Hepatocyte (in vitro differentiated cells): ENCODE data around the gene KRTAP2-4. TPM values are rescaled to one million over a fixed set of nuclear protein-coding genes. Genes with fewer than 3 reads are reported as not detected.

Source experiments
- DNase-seq: peaks from one replicate; pipeline ENCODE4 v3.0.0-alpha.2; 2016; ENCODE audit warnings: low spot score
- H2AFZ ChIP-seq: fragments of 200-600 bp; sonication (generic); 2 replicates; pipeline ENCODE4 v1.6.0; 2016; ENCODE audit warnings: antibody characterized with exemption, mild to moderate bottlenecking
- H3K27ac ChIP-seq: fragments of 200-600 bp; sonication (generic); 2 replicates; pipeline ENCODE4 v1.5.1; 2016; ENCODE audit warnings: mild to moderate bottlenecking
- H3K27me3 ChIP-seq: fragments of 200-600 bp; sonication (generic); 2 replicates; pipeline ENCODE4 v1.6.1; 2016
- H3K36me3 ChIP-seq: fragments of 200-600 bp; sonication (generic); replicated peaks from 2 replicates; pipeline ENCODE4 v1.5.1; 2016; ENCODE audit warnings: low read depth; ENCODE audit not compliant: insufficient read depth
- H3K4me1 ChIP-seq: fragments of 200-600 bp; sonication (generic); 2 replicates; pipeline ENCODE4 v1.5.1; 2016; ENCODE audit warnings: mild to moderate bottlenecking, moderate library complexity; ENCODE audit not compliant: insufficient read depth
- H3K4me2 ChIP-seq: fragments of 200-600 bp; sonication (generic); 2 replicates; pipeline ENCODE4 v1.6.0; 2016
- H3K4me3 ChIP-seq: fragments of 200-600 bp; sonication (generic); 2 replicates; pipeline ENCODE4 v1.5.1; 2016; ENCODE audit warnings: mild to moderate bottlenecking
- H3K79me2 ChIP-seq: fragments of 200-600 bp; sonication (generic); 2 replicates; pipeline ENCODE4 v1.6.0; 2017; ENCODE audit warnings: mild to moderate bottlenecking
- H3K9me2 ChIP-seq: fragments of 200-600 bp; sonication (generic); replicated peaks from 2 replicates; pipeline ENCODE4 v1.6.0; 2017; ENCODE audit warnings: mild to moderate bottlenecking; ENCODE audit not compliant: insufficient read depth
- H3K9me3 ChIP-seq: fragments of 200-600 bp; sonication (generic); 2 replicates; pipeline ENCODE4 v1.5.1; 2016; ENCODE audit warnings: low read depth, mild to moderate bottlenecking
- H4K20me1 ChIP-seq: fragments of 200-600 bp; sonication (generic); 2 replicates; pipeline ENCODE4 v1.6.0; 2016; ENCODE audit warnings: mild to moderate bottlenecking; ENCODE audit not compliant: insufficient read depth, poor library complexity, severe bottlenecking
- EZH2phosphoT487 ChIP-seq: fragments of 200-600 bp; sonication (generic); IDR thresholded peaks from one replicate; pipeline ENCODE4 v1.6.1; 2018; ENCODE audit warnings: antibody characterized with exemption, mild to moderate bottlenecking, low read depth, moderate library complexity; ENCODE audit not compliant: unreplicated experiment, severe bottlenecking
- WGBS: methylation state at CpG from one replicate; pipeline ENCODE4 v1.1.6; 2016; ENCODE audit warnings: low lambda C conversion rate; ENCODE audit errors: missing lambda C conversion rate; 5-methylcytosine and 5-hydroxymethylcytosine counted together
- polyA plus RNA-seq: library from polyadenylated mRNA; unstranded; fragments of >200 nt; fragmentation: Nextera tagmentation; extraction: Ambion mirVana; gene quantifications from 2 replicates; pipeline ENCODE4 v1.2.1, GENCODE V29; 2016
- total RNA-seq: library from RNA; depleted of rRNA; stranded (reverse); fragments of >200 nt; gene quantifications from 2 replicates; pipeline ENCODE4 v1.2.3, GENCODE V29; 2014

Gene KRTAP2-4
- total and polyA plus RNA-seq, 2 experiments from 2014 or later, result not detected

DNA sequence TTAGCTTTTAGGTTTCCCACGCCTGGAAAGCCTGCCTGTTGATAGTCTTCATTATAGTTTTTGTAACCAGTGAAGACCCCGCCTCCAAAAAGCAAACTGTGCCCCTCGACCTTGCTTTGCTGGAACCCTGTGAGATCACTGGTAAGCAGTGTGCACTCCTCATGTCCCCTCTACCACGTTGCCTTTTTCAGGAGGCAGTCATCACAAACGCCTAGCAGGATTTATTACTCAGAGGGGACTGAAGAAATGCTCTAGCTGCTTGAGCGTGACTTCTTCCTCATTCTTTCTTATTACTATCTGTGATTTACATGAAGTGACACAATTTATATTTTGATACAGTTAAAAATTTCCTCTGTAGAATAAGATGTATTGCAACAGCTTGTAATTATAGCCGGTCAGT is 50.2 kb downstream of the KRTAP2-4 start:
- H3K36me3 ChIP-seq, result no peaks in the 10 kb centered on the region
- no peak overlapping the region for H3K4me3 ChIP-seq
- TF ChIP-seq EZH2phosphoT487, result no peak
- no peak overlapping the region for H2AFZ ChIP-seq
- no peaks in the 10 kb centered on the region for H4K20me1 ChIP-seq
- no peaks in the 10 kb centered on the region for H3K4me1 ChIP-seq
- DNase-seq, result no peak
- no peaks in the 10 kb centered on the region for H3K9me3 ChIP-seq
- H3K27ac ChIP-seq, result no peak overlapping the region
- no peaks in the 10 kb centered on the region for H3K9me2 ChIP-seq
- H3K4me2 ChIP-seq, result no peak overlapping the region
- no peaks in the 10 kb centered on the region for H3K27me3 ChIP-seq
- no peaks in the 10 kb centered on the region for H3K79me2 ChIP-seq
- WGBS, result 80% methylated on average over 7 of the region's 7 CpGs

Other genes starting within 250 kb of the KRTAP2-4 start
Only the 30 nearest of the 39 such genes appear.
- gene KRT20, start 180.6 kb downstream of the KRTAP2-4 start, total RNA-seq, result 2.4 and 3.4 TPM in 2 replicates
- gene KRT20, start 180.6 kb downstream of the KRTAP2-4 start, polyA plus RNA-seq, result 1.5 and 1.6 TPM in 2 replicates
- gene KRT23, start 128.2 kb downstream of the KRTAP2-4 start, total RNA-seq, result 4.0 and 6.4 TPM in 2 replicates
- 2.0 and 4.0 TPM in 2 replicates for gene KRT23, start 128.2 kb downstream of the KRTAP2-4 start, polyA plus RNA-seq
- gene KRT39, start 98.9 kb downstream of the KRTAP2-4 start, total RNA-seq, result 1.0 TPM in 1 of 2 replicates, not detected in the other
- gene KRT39, start 98.9 kb downstream of the KRTAP2-4 start, polyA plus RNA-seq, result not detected in 2 replicates
- gene KRT40, start 81.6 kb downstream of the KRTAP2-4 start, total RNA-seq, result 0.33 TPM in 1 of 2 replicates, not detected in the other
- gene KRT40, start 81.6 kb downstream of the KRTAP2-4 start, polyA plus RNA-seq, result 0.19 TPM in 1 of 2 replicates, not detected in the other
- gene KRTAP3-3, start 71.7 kb downstream of the KRTAP2-4 start, total RNA-seq, result not detected in 2 replicates
- not detected in 2 replicates for gene KRTAP3-3, start 71.7 kb downstream of the KRTAP2-4 start, polyA plus RNA-seq
- gene KRTAP3-2, start 66.0 kb downstream of the KRTAP2-4 start, total RNA-seq, result not detected in 2 replicates
- not detected in 2 replicates for gene KRTAP3-2, start 66.0 kb downstream of the KRTAP2-4 start, polyA plus RNA-seq
- gene KRTAP3-1, start 56.8 kb downstream of the KRTAP2-4 start, total RNA-seq, result not detected in 2 replicates
- 2.7 and 3.4 TPM in 2 replicates for gene KRTAP3-1, start 56.8 kb downstream of the KRTAP2-4 start, polyA plus RNA-seq
- not detected in 2 replicates for gene KRTAP1-5, start 38.7 kb downstream of the KRTAP2-4 start, total RNA-seq
- gene KRTAP1-5, start 38.7 kb downstream of the KRTAP2-4 start, polyA plus RNA-seq, result 0.44 TPM in 1 of 2 replicates, not detected in the other
- not detected in 2 replicates for gene KRTAP1-4, start 35.7 kb downstream of the KRTAP2-4 start, total RNA-seq
- not detected in 2 replicates for gene KRTAP1-4, start 35.7 kb downstream of the KRTAP2-4 start, polyA plus RNA-seq
- not detected in 2 replicates for gene KRTAP1-3, start 31.0 kb downstream of the KRTAP2-4 start, total RNA-seq
- not detected in 2 replicates for gene KRTAP1-3, start 31.0 kb downstream of the KRTAP2-4 start, polyA plus RNA-seq
- not detected in 2 replicates for gene KRTAP1-1, start 24.4 kb downstream of the KRTAP2-4 start, total RNA-seq
- not detected in 2 replicates for gene KRTAP1-1, start 24.4 kb downstream of the KRTAP2-4 start, polyA plus RNA-seq
- not detected in 2 replicates for gene KRTAP2-1, start 18.6 kb downstream of the KRTAP2-4 start, total RNA-seq
- not detected in 2 replicates for gene KRTAP2-1, start 18.6 kb downstream of the KRTAP2-4 start, polyA plus RNA-seq
- not detected in 2 replicates for gene KRTAP2-2, start 10.6 kb downstream of the KRTAP2-4 start, total RNA-seq
- gene KRTAP2-2, start 10.6 kb downstream of the KRTAP2-4 start, polyA plus RNA-seq, result not detected in 2 replicates
- gene KRTAP2-3, start 5.8 kb downstream of the KRTAP2-4 start, total RNA-seq, result not detected in 2 replicates
- not detected in 2 replicates for gene KRTAP2-3, start 5.8 kb downstream of the KRTAP2-4 start, polyA plus RNA-seq
- not detected in 2 replicates for gene KRTAP4-7, start 18.3 kb upstream of the KRTAP2-4 start, total RNA-seq
- not detected in 2 replicates for gene KRTAP4-7, start 18.3 kb upstream of the KRTAP2-4 start, polyA plus RNA-seq
- not detected in 2 replicates for gene KRTAP4-8, start 32.3 kb upstream of the KRTAP2-4 start, total RNA-seq
- not detected in 2 replicates for gene KRTAP4-8, start 32.3 kb upstream of the KRTAP2-4 start, polyA plus RNA-seq
- gene KRTAP4-16, start 36.3 kb upstream of the KRTAP2-4 start, total RNA-seq, result not detected in 2 replicates
- gene KRTAP4-16, start 36.3 kb upstream of the KRTAP2-4 start, polyA plus RNA-seq, result not detected in 2 replicates
- not detected in 2 replicates for gene KRTAP4-9, start 39.5 kb upstream of the KRTAP2-4 start, total RNA-seq
- not detected in 2 replicates for gene KRTAP4-9, start 39.5 kb upstream of the KRTAP2-4 start, polyA plus RNA-seq
- gene KRTAP4-11, start 52.5 kb upstream of the KRTAP2-4 start, total RNA-seq, result not detected in 2 replicates
- not detected in 2 replicates for gene KRTAP4-11, start 52.5 kb upstream of the KRTAP2-4 start, polyA plus RNA-seq
- not detected in 2 replicates for gene KRTAP4-12, start 58.3 kb upstream of the KRTAP2-4 start, total RNA-seq
- gene KRTAP4-12, start 58.3 kb upstream of the KRTAP2-4 start, polyA plus RNA-seq, result not detected in 2 replicates
- not detected in 2 replicates for gene KRTAP4-6, start 74.7 kb upstream of the KRTAP2-4 start, total RNA-seq
- gene KRTAP4-6, start 74.7 kb upstream of the KRTAP2-4 start, polyA plus RNA-seq, result not detected in 2 replicates
- not detected in 2 replicates for gene KRTAP4-5, start 83.9 kb upstream of the KRTAP2-4 start, total RNA-seq
- gene KRTAP4-5, start 83.9 kb upstream of the KRTAP2-4 start, polyA plus RNA-seq, result not detected in 2 replicates
- gene KRTAP4-4, start 94.9 kb upstream of the KRTAP2-4 start, total RNA-seq, result not detected in 2 replicates
- not detected in 2 replicates for gene KRTAP4-4, start 94.9 kb upstream of the KRTAP2-4 start, polyA plus RNA-seq
- gene KRTAP4-3, start 102.3 kb upstream of the KRTAP2-4 start, total RNA-seq, result not detected in 2 replicates
- gene KRTAP4-3, start 102.3 kb upstream of the KRTAP2-4 start, polyA plus RNA-seq, result not detected in 2 replicates
- not detected in 2 replicates for gene KRTAP4-2, start 112.3 kb upstream of the KRTAP2-4 start, total RNA-seq
- not detected in 2 replicates for gene KRTAP4-2, start 112.3 kb upstream of the KRTAP2-4 start, polyA plus RNA-seq
- gene KRTAP4-1, start 119.0 kb upstream of the KRTAP2-4 start, total RNA-seq, result not detected in 2 replicates
- gene KRTAP4-1, start 119.0 kb upstream of the KRTAP2-4 start, polyA plus RNA-seq, result not detected in 2 replicates
- gene KRTAP9-1, start 124.0 kb upstream of the KRTAP2-4 start, total RNA-seq, result not detected in 2 replicates
- gene KRTAP9-1, start 124.0 kb upstream of the KRTAP2-4 start, polyA plus RNA-seq, result not detected in 2 replicates
- not detected in 2 replicates for gene KRTAP9-2, start 160.8 kb upstream of the KRTAP2-4 start, total RNA-seq
- not detected in 2 replicates for gene KRTAP9-2, start 160.8 kb upstream of the KRTAP2-4 start, polyA plus RNA-seq
- not detected in 2 replicates for gene KRTAP9-3, start 166.6 kb upstream of the KRTAP2-4 start, total RNA-seq
- not detected in 2 replicates for gene KRTAP9-3, start 166.6 kb upstream of the KRTAP2-4 start, polyA plus RNA-seq
- gene KRTAP9-8, start 172.1 kb upstream of the KRTAP2-4 start, total RNA-seq, result not detected in 2 replicates
- gene KRTAP9-8, start 172.1 kb upstream of the KRTAP2-4 start, polyA plus RNA-seq, result not detected in 2 replicates